ENCODE results near the gene FAHD2A.

DNA sequence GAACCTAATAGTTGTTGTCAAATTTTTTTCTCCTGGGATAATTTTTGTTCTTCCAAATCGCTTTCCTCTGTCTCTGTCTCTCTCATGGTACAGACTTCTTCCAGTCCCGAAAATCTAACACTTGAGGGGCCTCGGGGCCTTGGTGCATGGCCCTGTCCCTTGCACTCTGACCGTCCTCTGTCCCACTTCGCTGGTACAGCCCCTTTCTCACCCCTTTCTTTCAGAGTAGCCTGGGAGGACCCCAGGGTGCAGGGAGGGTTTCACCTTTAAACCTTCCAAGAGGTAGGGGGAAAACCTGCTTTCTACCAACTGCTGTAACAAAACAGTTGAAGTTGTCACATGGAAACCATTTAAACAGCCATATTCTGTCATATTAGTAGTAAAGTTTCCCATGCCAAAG, 22.2 kb upstream of the FAHD2A start:
- TF ChIP-seq, protein P1, sequence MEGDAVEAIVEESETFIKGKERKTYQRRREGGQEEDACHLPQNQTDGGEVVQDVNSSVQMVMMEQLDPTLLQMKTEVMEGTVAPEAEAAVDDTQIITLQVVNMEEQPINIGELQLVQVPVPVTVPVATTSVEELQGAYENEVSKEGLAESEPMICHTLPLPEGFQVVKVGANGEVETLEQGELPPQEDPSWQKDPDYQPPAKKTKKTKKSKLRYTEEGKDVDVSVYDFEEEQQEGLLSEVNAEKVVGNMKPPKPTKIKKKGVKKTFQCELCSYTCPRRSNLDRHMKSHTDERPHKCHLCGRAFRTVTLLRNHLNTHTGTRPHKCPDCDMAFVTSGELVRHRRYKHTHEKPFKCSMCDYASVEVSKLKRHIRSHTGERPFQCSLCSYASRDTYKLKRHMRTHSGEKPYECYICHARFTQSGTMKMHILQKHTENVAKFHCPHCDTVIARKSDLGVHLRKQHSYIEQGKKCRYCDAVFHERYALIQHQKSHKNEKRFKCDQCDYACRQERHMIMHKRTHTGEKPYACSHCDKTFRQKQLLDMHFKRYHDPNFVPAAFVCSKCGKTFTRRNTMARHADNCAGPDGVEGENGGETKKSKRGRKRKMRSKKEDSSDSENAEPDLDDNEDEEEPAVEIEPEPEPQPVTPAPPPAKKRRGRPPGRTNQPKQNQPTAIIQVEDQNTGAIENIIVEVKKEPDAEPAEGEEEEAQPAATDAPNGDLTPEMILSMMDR (IDR thresholded peaks at IDR 0.05; ENCODE audit: low read depth, low read length, poor library complexity, severe bottlenecking), result no peak
- no peak for TF ChIP-seq EZH2phosphoT487 (IDR thresholded peaks at IDR 0.05; ENCODE audit: borderline replicate concordance, low read length)
